Upper lobe of right lung (tissue), 1 donor: ENCODE data around the gene MTHFD1L. TPM values are rescaled to one million over a fixed set of nuclear protein-coding genes. Genes with fewer than 3 reads are reported as not detected.

Source experiments
- ATAC-seq: fragments of 200-7000 bp; cut with Tn5 transposase; one replicate; pipeline ENCODE4 v1.9.1; 2020; ENCODE audit warnings: mild to moderate bottlenecking, moderate library complexity
- DNase-seq: peaks from one replicate; pipeline ENCODE4 v3.0.0-alpha.2; 2020
- H3K27ac ChIP-seq: fragments of 200-600 bp; one replicate; pipeline ENCODE4 v1.8.0; 2022
- H3K27me3 ChIP-seq: fragments of 200-600 bp; one replicate; pipeline ENCODE4 v1.8.0; 2022; ENCODE audit warnings: mild to moderate bottlenecking
- H3K36me3 ChIP-seq: fragments of 200-600 bp; one replicate; pipeline ENCODE4 v1.8.0; 2022
- H3K4me1 ChIP-seq: fragments of 200-600 bp; one replicate; pipeline ENCODE4 v1.8.0; 2022
- H3K4me3 ChIP-seq: fragments of 200-600 bp; one replicate; pipeline ENCODE4 v1.8.0; 2022; ENCODE audit warnings: mild to moderate bottlenecking
- H3K9me3 ChIP-seq: fragments of 200-600 bp; one replicate; pipeline ENCODE4 v1.8.0; 2022
- intact Hi-C: fragments of 100-400 bp; cut with DNase I; formaldehyde crosslinking; loops from one replicate; pipeline ENCODE4 v1.11.0; 2022
- total RNA-seq: library from RNA; stranded (reverse); fragmentation: NEBNext Ultra II Directional; extraction: Animal tissue kit (Norgen Biotek cat#: 25700); gene quantifications from one replicate; pipeline ENCODE4 v1.2.1, GENCODE V29; 2021
- TF ChIP-seq, protein P1 (sequence below): fragments of 200-600 bp; IDR thresholded peaks from one replicate; pipeline ENCODE4 v1.8.0; 2022; ENCODE audit warnings: antibody characterized with exemption
- donor health status: DM: no; HTN: yes; CAD: no; lungs with severe emphysema.

Gene MTHFD1L
- total RNA-seq, 1 donor from 2014 or later, result 27.9 TPM

GRCh38 chr6:150891888-150892485 is 26.5 kb downstream of the MTHFD1L start:
- DNase-seq (no peak), ATAC-seq (peak; percentile 90)
- Histone ChIP-seq H3K27ac (no peak overlapping the region), H3K27me3 (no peaks in the 10 kb centered on the region), H3K9me3 (no peaks in the 10 kb centered on the region), H3K36me3 (peaks cover 30% of the 10 kb centered on the region), H3K4me3 (no peak overlapping the region), H3K4me1 (no peaks in the 10 kb centered on the region)
- TF ChIP-seq, protein P1, sequence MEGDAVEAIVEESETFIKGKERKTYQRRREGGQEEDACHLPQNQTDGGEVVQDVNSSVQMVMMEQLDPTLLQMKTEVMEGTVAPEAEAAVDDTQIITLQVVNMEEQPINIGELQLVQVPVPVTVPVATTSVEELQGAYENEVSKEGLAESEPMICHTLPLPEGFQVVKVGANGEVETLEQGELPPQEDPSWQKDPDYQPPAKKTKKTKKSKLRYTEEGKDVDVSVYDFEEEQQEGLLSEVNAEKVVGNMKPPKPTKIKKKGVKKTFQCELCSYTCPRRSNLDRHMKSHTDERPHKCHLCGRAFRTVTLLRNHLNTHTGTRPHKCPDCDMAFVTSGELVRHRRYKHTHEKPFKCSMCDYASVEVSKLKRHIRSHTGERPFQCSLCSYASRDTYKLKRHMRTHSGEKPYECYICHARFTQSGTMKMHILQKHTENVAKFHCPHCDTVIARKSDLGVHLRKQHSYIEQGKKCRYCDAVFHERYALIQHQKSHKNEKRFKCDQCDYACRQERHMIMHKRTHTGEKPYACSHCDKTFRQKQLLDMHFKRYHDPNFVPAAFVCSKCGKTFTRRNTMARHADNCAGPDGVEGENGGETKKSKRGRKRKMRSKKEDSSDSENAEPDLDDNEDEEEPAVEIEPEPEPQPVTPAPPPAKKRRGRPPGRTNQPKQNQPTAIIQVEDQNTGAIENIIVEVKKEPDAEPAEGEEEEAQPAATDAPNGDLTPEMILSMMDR, result peak; percentile 81
- intact Hi-C loops, result loop anchor here (5.0 kb wide), 1 partner anchor 440 kb away; no protein-coding TSS in a partner anchor

- DNase-seq (no peak), ATAC-seq (no peak)
- no peaks in the 10 kb centered on the region for H3K27me3 ChIP-seq
- no peak overlapping the region for H3K27ac ChIP-seq
- intact Hi-C loops, result loop anchor here (5.0 kb wide), 1 partner anchor 438 kb away; no protein-coding TSS in a partner anchor
- no peak overlapping the region for H3K4me3 ChIP-seq
- TF ChIP-seq, protein P1, result no peak
- no peaks in the 10 kb centered on the region for H3K9me3 ChIP-seq
- H3K4me1 ChIP-seq, result no peaks in the 10 kb centered on the region
- peaks cover 7% of the 10 kb centered on the region for H3K36me3 ChIP-seq
Observed at GRCh38 chr6:150894191-150894744, 28.8 kb downstream of the MTHFD1L start.

GRCh38 chr6:150894935-150895552 is 29.5 kb downstream of the MTHFD1L start:
- TF ChIP-seq, protein P1, result no peak
- ATAC-seq (peak; percentile 15), DNase-seq (no peak)
- Histone ChIP-seq H3K9me3 (no peaks in the 10 kb centered on the region), H3K4me1 (no peaks in the 10 kb centered on the region), H3K36me3 (no peaks in the 10 kb centered on the region), H3K27me3 (no peaks in the 10 kb centered on the region), H3K27ac (no peak overlapping the region), H3K4me3 (no peak overlapping the region)
- intact Hi-C loops, result loop anchor here (5.0 kb wide), 1 partner anchor 437 kb away; no protein-coding TSS in a partner anchor

- ATAC-seq, result no peak
- Histone ChIP-seq H3K9me3 (no peaks in the 10 kb centered on the region), H3K36me3 (no peaks in the 10 kb centered on the region), H3K27ac (no peak overlapping the region), H3K4me1 (no peaks in the 10 kb centered on the region), H3K4me3 (no peak overlapping the region), H3K27me3 (no peaks in the 10 kb centered on the region)
- intact Hi-C loops, result no loop called here
- no peak for DNase-seq
- TF ChIP-seq, protein P1, result no peak
Observed at GRCh38 chr6:150895928-150896632, 30.6 kb downstream of the MTHFD1L start.

DNA sequence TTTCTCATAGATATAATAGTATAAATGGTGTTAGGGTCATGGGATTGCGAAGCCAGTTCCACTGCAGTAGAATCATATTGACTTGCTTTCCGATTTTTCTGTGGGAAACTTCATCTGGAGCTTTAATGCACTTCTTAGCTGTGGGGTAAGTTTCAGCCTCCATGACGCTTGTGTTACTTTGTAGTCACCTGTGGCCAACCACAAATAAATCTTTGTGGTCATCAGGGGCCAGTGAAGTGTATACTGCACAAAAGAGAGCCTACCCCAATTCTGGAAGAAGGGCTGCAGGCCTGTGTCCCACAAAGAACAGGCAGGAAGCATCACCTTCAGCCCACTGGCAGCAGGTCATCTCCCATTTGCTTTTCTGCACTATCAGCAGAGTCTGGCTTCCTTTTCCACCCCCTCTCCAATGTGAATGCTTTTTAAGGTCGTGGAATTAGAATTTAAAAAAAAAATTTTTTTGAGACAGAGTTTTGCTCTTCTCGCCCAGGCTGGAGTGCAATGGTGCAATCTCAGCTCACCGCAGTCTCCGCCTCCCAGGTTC is 32.0 kb downstream of the MTHFD1L start:
- DNase-seq (no peak), ATAC-seq (no peak)
- Histone ChIP-seq H3K9me3 (no peaks in the 10 kb centered on the region), H3K36me3 (no peaks in the 10 kb centered on the region), H3K27me3 (no peaks in the 10 kb centered on the region), H3K4me1 (peaks cover 3% of the 10 kb centered on the region), H3K4me3 (no peak overlapping the region), H3K27ac (no peak overlapping the region)
- intact Hi-C loops, result no loop called here
- TF ChIP-seq, protein P1, result no peak
